Vagina (tissue), 2 donors: ENCODE results near the gene TPD52L2. TPM values are rescaled to one million over a fixed set of nuclear protein-coding genes. Genes with fewer than 3 reads are reported as not detected.

Source experiments
- DNase-seq, 2 donors: peaks; one replicate each; pipeline ENCODE4 v3.0.0-alpha.2; 2017; ENCODE audit errors: extremely low spot score in 2 of 2
- H3K27ac ChIP-seq: fragments of 200-600 bp; sonication (generic); one replicate; pipeline ENCODE4 v1.5.1; 2019
- H3K27me3 ChIP-seq: fragments of 200-600 bp; sonication (generic); one replicate; pipeline ENCODE4 v1.5.1; 2019
- H3K36me3 ChIP-seq, 2 donors: fragments of 200-600 bp; sonication (generic); one replicate each; pipeline ENCODE4 v1.5.1; 2017 to 2019
- H3K4me1 ChIP-seq: fragments of 200-600 bp; sonication (generic); one replicate; pipeline ENCODE4 v1.5.1; 2019
- H3K4me3 ChIP-seq, 2 donors: fragments of 200-600 bp; sonication (generic); 1 replicate in 1 of 2; 2 replicates in 1 of 2; pipeline ENCODE4 v1.5.1; 2016 to 2019
- H3K9me3 ChIP-seq: fragments of 200-600 bp; sonication (generic); one replicate; pipeline ENCODE4 v1.5.1; 2019
- CTCF ChIP-seq, 3 experiments: fragments of 450-650 bp in 2 of 3; fragments of 200-600 bp in 1 of 3; sonication (generic) in 1 of 3; IDR thresholded peaks; one replicate each; pipeline ENCODE4 v1.5.1; 2017 to 2019; ENCODE audit warnings: antibody characterized with exemption in 3 of 3, mild to moderate bottlenecking in 2 of 3, moderate library complexity in 2 of 3
- POLR2A ChIP-seq, 2 donors: fragments of 450-650 bp; IDR thresholded peaks; one replicate each; pipeline ENCODE4 v1.6.1; 2017; ENCODE audit warnings: antibody characterized with exemption in 2 of 2, mild to moderate bottlenecking in 2 of 2, moderate library complexity in 2 of 2
- POLR2AphosphoS5 ChIP-seq, 2 donors: sonication (generic); formaldehyde crosslinking; IDR thresholded peaks; one replicate each; pipeline ENCODE4 v1.9.0; 2017; ENCODE audit warnings: antibody characterized with exemption in 2 of 2, mild to moderate bottlenecking in 2 of 2, low read depth in 1 of 2; ENCODE audit not compliant: insufficient read depth in 1 of 2
- intact Hi-C: fragments of 100-400 bp; cut with DNase I; formaldehyde crosslinking; loops from one replicate; pipeline ENCODE4 v1.15.1; 2023
- total RNA-seq: library from RNA; depleted of rRNA; stranded (reverse); fragments of >200 nt; gene quantifications from one replicate; pipeline ENCODE4 v1.2.3, GENCODE V29; 2016

TPD52L2 gene
- total RNA-seq, 1 donor from 2014 or later = 90.1 TPM

GRCh38 chr20:63889241-63890200, 24.5 kb downstream of the TPD52L2 start:
- Histone ChIP-seq H3K9me3 (no peaks in the 10 kb centered on the region), H3K36me3 (peaks cover 0 to 31% of the 10 kb centered on the region in 2 donors), H3K27ac (peak overlapping the region; percentile 62), H3K27me3 (no peaks in the 10 kb centered on the region), H3K4me3 (no peak overlapping the region), H3K4me1 (peaks cover 21% of the 10 kb centered on the region)
- TF ChIP-seq CTCF (IDR thresholded peaks at IDR 0.05) (no peak), POLR2A (IDR thresholded peaks at IDR 0.05) (no peak), POLR2AphosphoS5 (IDR thresholded peaks at IDR 0.05; ENCODE audit: insufficient read depth in 1 of 2, low read depth in 1 of 2) (peak in 1 of 2 donors; percentile 57)
- intact Hi-C loops = no loop called here
- no peak for DNase-seq

- Histone ChIP-seq H3K27me3 (no peaks in the 10 kb centered on the region), H3K36me3 (peaks cover 0 to 29% of the 10 kb centered on the region in 2 donors), H3K9me3 (no peaks in the 10 kb centered on the region), H3K4me1 (peaks cover 23% of the 10 kb centered on the region), H3K27ac (peak overlapping the region; percentile 19), H3K4me3 (no peak overlapping the region)
- TF ChIP-seq CTCF (IDR thresholded peaks at IDR 0.05) (no peak), POLR2A (IDR thresholded peaks at IDR 0.05) (no peak), POLR2AphosphoS5 (IDR thresholded peaks at IDR 0.05; ENCODE audit: insufficient read depth in 1 of 2, low read depth in 1 of 2) (no peak)
- DNase-seq = no peak
- intact Hi-C loops = no loop called here
Measured at GRCh38 chr20:63890201-63890576, 25.1 kb downstream of the TPD52L2 start.

- peak overlapping the region; percentile 24 for H3K27ac ChIP-seq
- H3K4me1 ChIP-seq = peaks cover 24% of the 10 kb centered on the region
- no peak overlapping the region for H3K4me3 ChIP-seq
- DNase-seq = no peak
- H3K9me3 ChIP-seq = no peaks in the 10 kb centered on the region
- no peaks in the 10 kb centered on the region for H3K27me3 ChIP-seq
- intact Hi-C loops = no loop called here
- H3K36me3 ChIP-seq = peaks cover 0 to 26% of the 10 kb centered on the region in 2 donors
- TF ChIP-seq POLR2AphosphoS5 (IDR thresholded peaks at IDR 0.05; ENCODE audit: insufficient read depth in 1 of 2, low read depth in 1 of 2) (no peak), CTCF (IDR thresholded peaks at IDR 0.05) (no peak), POLR2A (IDR thresholded peaks at IDR 0.05) (no peak)
Measured at GRCh38 chr20:63890616-63891015, 25.5 kb downstream of the TPD52L2 start.

GRCh38 chr20:63891061-63892002, 26.3 kb downstream of the TPD52L2 start:
- intact Hi-C loops = no loop called here
- H3K9me3 ChIP-seq = no peaks in the 10 kb centered on the region
- peak overlapping the region; percentile 24 for H3K27ac ChIP-seq
- no peak overlapping the region for H3K4me3 ChIP-seq
- DNase-seq = no peak
- H3K27me3 ChIP-seq = no peaks in the 10 kb centered on the region
- H3K4me1 ChIP-seq = peaks cover 31% of the 10 kb centered on the region
- TF ChIP-seq POLR2AphosphoS5 (IDR thresholded peaks at IDR 0.05; ENCODE audit: insufficient read depth in 1 of 2, low read depth in 1 of 2) = no peak
- no peak for TF ChIP-seq CTCF (IDR thresholded peaks at IDR 0.05)
- TF ChIP-seq POLR2A (IDR thresholded peaks at IDR 0.05) = no peak
- H3K36me3 ChIP-seq = peaks cover 0 to 20% of the 10 kb centered on the region in 2 donors
